Activated naive CD8-positive, alpha-beta T cell treated with anti-CD3 and anti-CD28 coated beads, Interleukin-2, amount 10 ng/mL, durations not matched to agents 7 days and 5 days (primary cell): ENCODE measurements around the gene PRR14. TPM values are rescaled to one million over a fixed set of nuclear protein-coding genes. Genes with fewer than 3 reads are reported as not detected.
"Not testable (repeated sequence)": the region's sequence is repeated elsewhere in the genome, so short reads cannot be mapped to it uniquely, and the experiment has no call there.

Source experiments
- ATAC-seq: fragments of 150-1000 bp; cut with Tn5 transposase; one replicate; pipeline ENCODE4 v1.10.0; 2021; ENCODE audit warnings: low read depth, moderate library complexity
- POLR2A ChIA-PET: fragments of 350-600 bp; sonication (Branson Sonifier 250); formaldehyde crosslinking; loops from one replicate; lab custom pipeline; 2021; ENCODE audit warnings: antibody characterized with exemption; lab: Charles Lee
- DNase-seq: peaks from one replicate; pipeline ENCODE4 v3.0.0; 2021
- H3K27ac Mint-ChIP-seq: one replicate; pipeline ENCODE4 v1.8.0; 2022; ENCODE audit warnings: mild to moderate bottlenecking, mixed read lengths
- H3K27me3 Mint-ChIP-seq: one replicate; pipeline ENCODE4 v1.8.0; 2022; ENCODE audit warnings: mild to moderate bottlenecking, moderate library complexity, mixed read lengths
- H3K36me3 Mint-ChIP-seq: one replicate; pipeline ENCODE4 v1.8.0; 2021; ENCODE audit warnings: mild to moderate bottlenecking, mixed read lengths
- H3K4me1 Mint-ChIP-seq: one replicate; pipeline ENCODE4 v1.8.0; 2021; ENCODE audit warnings: mixed read lengths
- H3K4me3 Mint-ChIP-seq: one replicate; pipeline ENCODE4 v1.8.0; 2022; ENCODE audit warnings: mild to moderate bottlenecking, moderate library complexity, mixed read lengths
- H3K9me3 Mint-ChIP-seq: one replicate; pipeline ENCODE4 v1.8.0; 2021; ENCODE audit warnings: mixed read lengths
- total RNA-seq, 2 experiments: library from RNA; stranded (reverse); gene quantifications; one replicate each; pipeline ENCODE4 v1.2.3, GENCODE V29; 2021

PRR14 gene
- total RNA-seq, 2 experiments from 2014 or later: 89.7 to 97.1 TPM

DNA sequence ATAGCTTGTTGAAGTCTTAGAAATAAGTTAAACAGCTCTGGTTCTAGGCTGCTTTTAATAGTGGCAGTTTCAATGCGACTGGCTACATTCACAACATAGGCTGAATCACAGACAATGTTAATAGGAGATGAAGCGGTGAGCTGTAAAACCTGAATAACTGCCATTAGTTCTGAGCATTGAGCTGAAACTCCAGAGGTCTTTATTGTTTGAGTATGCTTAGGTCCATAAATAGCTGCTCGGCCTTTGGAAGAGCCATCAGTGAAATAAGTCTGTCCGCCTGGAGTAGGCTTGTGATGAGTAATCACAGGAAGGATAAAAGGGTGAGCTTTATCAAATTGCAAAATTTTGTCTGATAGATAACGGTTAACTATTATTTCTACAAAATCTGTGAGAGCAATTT lies 31.1 kb upstream of the PRR14 start:
- Mint-ChIP-seq H3K4me1 (peaks cover 6% of the 10 kb centered on the region), H3K9me3 (no peaks in the 10 kb centered on the region), H3K27ac (no peak overlapping the region), H3K27me3 (peaks cover 14% of the 10 kb centered on the region), H3K36me3 (no peaks in the 10 kb centered on the region), H3K4me3 (no peak overlapping the region)
- ATAC-seq: no peak
- POLR2A ChIA-PET: interaction anchor here (0.7 to 1.2 kb wide), 2 partner anchors 9 to 38 kb away, joined by 3 read pairs; partner anchors contain the start of gene ZNF689
- no peak for DNase-seq

DNA sequence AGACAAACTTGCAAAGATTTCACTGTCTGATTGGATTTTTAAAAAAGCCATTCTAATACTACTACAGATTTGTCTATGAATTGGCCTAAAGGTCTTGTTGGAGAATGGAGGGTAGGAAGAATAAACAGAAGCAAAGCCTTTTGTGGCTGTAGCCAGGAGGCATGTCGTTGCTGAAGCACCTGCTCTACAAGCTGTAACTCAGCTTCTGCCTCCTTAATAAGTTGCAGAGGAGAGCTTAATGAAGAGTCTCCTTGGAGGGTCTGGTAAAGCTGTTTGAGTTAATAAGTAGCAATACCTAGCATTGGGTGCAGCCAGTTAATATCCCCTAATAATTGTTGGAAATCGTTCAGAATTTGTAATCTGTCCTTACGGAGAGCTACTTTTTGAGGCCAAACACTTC lies 30.6 kb upstream of the PRR14 start:
- Mint-ChIP-seq H3K36me3 (no peaks in the 10 kb centered on the region), H3K9me3 (no peaks in the 10 kb centered on the region), H3K4me3 (no peak overlapping the region), H3K27me3 (peaks cover 14% of the 10 kb centered on the region), H3K27ac (no peak overlapping the region), H3K4me1 (peaks cover 6% of the 10 kb centered on the region)
- DNase-seq (no peak), ATAC-seq (no peak)
- POLR2A ChIA-PET: interaction anchor here (0.6 to 1.2 kb wide), 3 partner anchors 10 to 38 kb away, joined by 3 read pairs; partner anchors contain the start of gene ZNF689

DNA sequence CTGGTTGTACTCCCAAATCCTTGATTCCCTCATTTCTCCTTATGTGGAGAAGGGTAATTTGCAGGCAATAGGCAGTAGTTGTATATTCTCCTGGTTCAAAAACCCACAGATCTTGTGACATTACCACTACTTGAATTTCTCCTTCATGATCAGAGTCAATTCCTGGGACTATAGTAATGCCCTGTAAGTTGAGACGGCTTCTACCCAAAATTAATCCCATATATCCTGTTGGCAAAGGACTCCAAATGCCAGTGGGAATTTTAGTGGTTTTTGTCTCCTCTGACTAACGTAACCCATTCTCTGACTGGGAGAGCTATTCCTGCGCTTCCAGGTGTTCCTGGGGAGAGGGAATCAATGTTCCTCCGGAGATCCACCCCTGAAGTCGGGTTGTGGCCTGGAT lies 29.0 kb upstream of the PRR14 start:
- POLR2A ChIA-PET: interaction anchor here (2.1 kb wide), 1 partner anchor 13 kb away, joined by 6 read pairs; no protein-coding TSS in a partner anchor
- Mint-ChIP-seq H3K4me1 (peaks cover 4% of the 10 kb centered on the region), H3K27ac (no peak overlapping the region), H3K27me3 (peaks cover 12% of the 10 kb centered on the region), H3K9me3 (no peaks in the 10 kb centered on the region), H3K36me3 (no peaks in the 10 kb centered on the region), H3K4me3 (no peak overlapping the region)
- ATAC-seq: no peak
- DNase-seq: no peak

DNA sequence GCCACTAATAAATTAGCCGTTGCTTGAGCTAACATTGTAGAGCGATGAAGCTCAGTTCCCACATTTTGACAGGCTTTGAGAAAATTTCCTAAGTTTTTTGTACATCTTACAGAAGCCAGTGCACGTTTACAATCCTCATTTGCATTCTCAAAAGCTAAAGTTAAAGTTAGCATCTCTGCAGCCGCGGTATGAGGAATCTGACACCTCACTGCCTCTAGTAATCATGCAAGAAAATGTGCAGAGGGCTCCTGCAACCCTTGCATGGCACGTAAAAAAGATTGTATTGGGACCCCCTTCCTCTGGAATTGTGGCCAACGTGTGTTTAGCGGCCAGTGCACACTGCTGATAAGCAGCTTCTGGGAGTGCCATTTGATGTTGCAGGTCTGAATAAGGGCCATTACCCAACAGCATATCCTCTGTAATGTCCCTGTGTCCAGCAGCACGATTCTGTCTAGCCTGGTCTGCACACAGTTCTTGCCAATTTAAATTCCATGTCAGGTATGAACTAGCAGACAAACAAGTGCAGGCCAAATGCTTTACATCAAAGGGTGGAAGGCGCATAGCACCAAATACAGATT lies 28.2 kb upstream of the PRR14 start:
- Mint-ChIP-seq H3K27me3 (peaks cover 12% of the 10 kb centered on the region), H3K27ac (no peak overlapping the region), H3K4me1 (peaks cover 4% of the 10 kb centered on the region), H3K4me3 (no peak overlapping the region), H3K36me3 (no peaks in the 10 kb centered on the region), H3K9me3 (no peaks in the 10 kb centered on the region)
- ATAC-seq: no peak
- DNase-seq: no peak
- POLR2A ChIA-PET: interaction anchor here (0.6 to 2.1 kb wide), 2 partner anchors 14 to 134 kb away, joined by 3 to 6 read pairs; no protein-coding TSS in a partner anchor

DNA sequence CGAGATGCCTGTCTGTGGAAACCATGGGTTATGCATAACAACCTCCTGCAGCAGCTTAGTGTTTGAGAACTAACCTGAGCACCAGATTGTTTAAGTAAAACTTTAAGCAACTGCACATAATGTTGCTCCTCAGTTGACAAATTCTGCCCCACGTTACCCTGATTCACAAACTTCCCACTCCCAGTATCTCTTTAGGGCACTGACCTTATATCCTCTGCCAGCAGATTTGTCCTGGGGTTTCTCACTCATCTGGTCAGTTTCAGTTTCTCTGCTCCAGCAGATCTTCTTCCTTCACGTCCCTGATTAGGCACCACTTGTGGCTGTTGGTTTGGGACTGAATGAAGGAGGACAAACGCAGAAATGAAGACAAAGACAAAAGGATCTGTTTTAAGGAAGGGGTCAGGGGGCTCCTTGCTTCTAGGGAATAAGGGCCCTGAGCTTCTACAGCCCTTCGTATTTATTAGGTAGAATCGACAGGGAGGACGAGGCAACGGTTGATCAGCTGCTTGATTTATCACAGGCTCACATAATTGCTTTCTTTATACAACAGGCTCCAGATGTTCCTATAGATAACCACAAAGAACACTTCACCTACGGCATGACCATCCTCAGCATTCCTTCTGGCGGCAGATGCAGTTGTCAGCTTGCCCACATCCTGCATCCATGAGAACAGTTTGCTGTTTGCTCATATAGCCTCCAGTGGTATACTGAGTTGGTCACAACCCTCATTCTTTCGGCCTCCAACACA lies 27.1 kb upstream of the PRR14 start:
- H3K4me1 Mint-ChIP-seq: peaks cover 3% of the 10 kb centered on the region
- no peaks in the 10 kb centered on the region for H3K9me3 Mint-ChIP-seq
- H3K4me3 Mint-ChIP-seq: no peak overlapping the region
- H3K27me3 Mint-ChIP-seq: peaks cover 12% of the 10 kb centered on the region
- POLR2A ChIA-PET: no interaction called here
- DNase-seq (no peak), ATAC-seq (no peak)
- H3K36me3 Mint-ChIP-seq: no peaks in the 10 kb centered on the region
- no peak overlapping the region for H3K27ac Mint-ChIP-seq

DNA sequence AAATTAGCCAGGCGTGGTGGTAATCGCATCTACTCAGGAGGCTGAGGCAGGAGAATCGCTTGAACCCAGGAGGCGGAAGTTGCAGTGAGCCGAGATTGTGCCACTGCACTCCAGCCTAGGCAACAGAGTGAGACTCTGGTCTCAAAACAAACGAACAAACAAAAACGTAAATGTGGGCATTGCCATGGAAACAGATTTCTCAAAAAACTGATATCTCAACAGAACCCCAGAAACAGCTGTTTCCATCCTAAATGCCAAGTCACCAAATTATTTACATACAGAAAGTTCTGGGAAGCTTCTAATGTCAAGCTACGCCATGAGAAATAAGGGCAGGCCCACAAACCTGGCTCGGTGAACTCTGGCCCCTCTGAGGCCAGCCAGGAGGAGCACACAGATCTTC lies 24.5 kb upstream of the PRR14 start:
- no peak for DNase-seq
- no peaks in the 10 kb centered on the region for H3K9me3 Mint-ChIP-seq
- ATAC-seq: no peak
- POLR2A ChIA-PET: no interaction called here
- no peak overlapping the region for H3K4me3 Mint-ChIP-seq
- H3K36me3 Mint-ChIP-seq: no peaks in the 10 kb centered on the region
- H3K27ac Mint-ChIP-seq: no peak overlapping the region
- peaks cover 5% of the 10 kb centered on the region for H3K27me3 Mint-ChIP-seq
- peaks cover 8% of the 10 kb centered on the region for H3K4me1 Mint-ChIP-seq

DNA sequence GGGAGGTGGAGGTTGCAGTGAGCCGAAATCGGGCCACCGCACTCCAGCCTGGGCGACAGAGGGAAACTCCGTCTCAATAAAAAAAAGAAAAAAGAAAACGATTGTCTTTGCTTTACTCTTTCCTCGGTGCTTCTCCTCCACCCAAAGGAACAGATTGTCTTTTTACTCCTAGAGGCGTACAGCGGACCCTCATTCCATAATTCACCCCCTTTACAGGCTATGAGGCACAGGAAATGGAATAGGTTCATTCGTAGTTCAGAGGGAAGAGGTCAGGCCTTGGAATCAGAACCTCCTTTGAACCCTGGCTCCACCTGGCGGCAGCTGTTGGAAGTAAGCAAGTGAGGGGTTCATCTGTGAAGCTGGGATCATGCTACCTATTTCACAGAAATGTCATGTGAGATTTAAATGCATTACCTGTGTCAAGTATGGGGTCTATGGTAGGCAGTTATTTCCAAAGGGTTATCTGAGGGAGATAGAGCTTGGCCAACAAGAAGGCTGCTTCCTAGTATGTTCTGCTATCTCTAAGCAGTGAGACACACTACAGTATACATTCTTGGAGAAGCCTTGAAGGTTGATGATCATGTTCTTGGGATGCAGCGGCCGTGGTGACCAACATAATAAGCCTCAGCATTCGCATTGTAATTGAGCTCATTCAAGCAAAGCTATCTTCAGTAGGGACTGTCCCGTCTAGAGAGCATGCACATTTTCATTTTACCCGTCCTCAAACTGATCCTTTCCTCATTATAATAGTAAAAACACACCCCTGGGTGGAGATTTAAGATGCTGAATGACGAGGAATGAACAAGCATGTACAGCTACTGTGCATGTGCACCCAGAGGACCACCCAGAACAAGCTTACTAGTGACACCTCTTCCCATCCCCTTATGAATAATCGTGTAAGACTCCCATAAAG lies 21.9 kb upstream of the PRR14 start:
- Mint-ChIP-seq H3K27me3 (peaks cover under 1% of the 10 kb centered on the region), H3K27ac (peak overlapping the region; percentile 54)
- ATAC-seq: peak; percentile 89

DNA sequence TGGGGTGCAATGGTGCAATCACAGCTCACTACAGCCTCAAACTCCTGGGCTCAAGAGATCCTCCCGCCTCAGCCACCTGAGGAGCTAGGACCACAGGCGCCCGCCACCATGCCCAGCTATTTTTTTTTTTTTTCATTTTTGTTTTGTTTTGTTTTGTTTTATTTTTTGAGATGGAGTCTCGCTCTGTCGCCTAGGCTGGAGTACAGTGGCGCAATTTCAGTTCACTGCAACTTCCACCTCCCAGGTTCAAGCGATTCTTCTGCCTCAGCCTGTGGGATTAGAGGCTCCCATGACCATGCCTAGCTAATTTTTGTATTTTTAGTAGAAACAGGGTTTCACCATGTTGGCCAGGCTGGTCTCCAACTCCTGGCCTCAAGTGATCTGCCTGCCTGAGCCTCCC lies 18.3 kb upstream of the PRR14 start:
- not testable (repeated sequence) for ATAC-seq, H3K9me3 Mint-ChIP-seq, H3K4me3 Mint-ChIP-seq, H3K27me3 Mint-ChIP-seq, DNase-seq, H3K36me3 Mint-ChIP-seq, H3K27ac Mint-ChIP-seq
- peaks cover 21% of the 10 kb centered on the region for H3K4me1 Mint-ChIP-seq
- POLR2A ChIA-PET: interaction anchor here (0.6 to 0.9 kb wide), 2 partner anchors 30 to 237 kb away, joined by 3 read pairs; no protein-coding TSS in a partner anchor

More for the DNA sequence above, 21.9 kb upstream of the PRR14 start:
- peak; percentile 92 for DNase-seq
- H3K9me3 Mint-ChIP-seq: no peaks in the 10 kb centered on the region
- POLR2A ChIA-PET: interaction anchor here (0.8 to 1.0 kb wide), 2 partner anchors 199 to 246 kb away, joined by 3 to 4 read pairs; partner anchors contain the start of genes DCTPP1 and SEPTIN1
- peaks cover 10% of the 10 kb centered on the region for H3K4me1 Mint-ChIP-seq
- no peaks in the 10 kb centered on the region for H3K36me3 Mint-ChIP-seq
- H3K4me3 Mint-ChIP-seq: peak overlapping the region; percentile 79

DNA sequence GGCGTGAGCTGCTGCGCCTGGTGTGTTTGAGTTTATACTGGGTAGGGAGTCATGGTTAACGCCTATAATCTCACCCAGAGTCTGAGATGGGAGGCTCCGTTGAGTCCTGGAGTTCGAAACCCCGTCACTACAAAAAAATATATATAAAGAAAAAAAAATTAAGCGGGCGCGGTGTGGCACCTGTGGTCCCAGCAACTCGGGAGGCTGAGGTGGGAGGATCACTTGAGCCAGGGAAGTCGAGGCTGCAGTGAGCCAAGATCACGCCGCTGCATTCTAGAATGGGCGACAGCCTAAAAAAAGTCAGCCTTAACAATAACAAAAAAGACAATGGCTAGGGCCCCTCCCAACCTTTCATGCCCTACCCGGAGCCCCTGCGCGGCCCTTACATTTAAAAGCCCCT lies 17.2 kb upstream of the PRR14 start:
- Mint-ChIP-seq H3K4me1 (peaks cover 19% of the 10 kb centered on the region), H3K9me3 (no peaks in the 10 kb centered on the region), H3K4me3 (peak overlapping the region; percentile 88), H3K27ac (peak overlapping the region; percentile 92), H3K27me3 (no peaks in the 10 kb centered on the region), H3K36me3 (no peaks in the 10 kb centered on the region)
- POLR2A ChIA-PET: interaction anchor here (1.0 to 3.7 kb wide), 8 partner anchors 12 to 204 kb away, joined by 3 to 24 read pairs (median 6); partner anchors contain the start of genes DCTPP1, PRR14 and ZNF689
- no peak for ATAC-seq
- no peak for DNase-seq

DNA sequence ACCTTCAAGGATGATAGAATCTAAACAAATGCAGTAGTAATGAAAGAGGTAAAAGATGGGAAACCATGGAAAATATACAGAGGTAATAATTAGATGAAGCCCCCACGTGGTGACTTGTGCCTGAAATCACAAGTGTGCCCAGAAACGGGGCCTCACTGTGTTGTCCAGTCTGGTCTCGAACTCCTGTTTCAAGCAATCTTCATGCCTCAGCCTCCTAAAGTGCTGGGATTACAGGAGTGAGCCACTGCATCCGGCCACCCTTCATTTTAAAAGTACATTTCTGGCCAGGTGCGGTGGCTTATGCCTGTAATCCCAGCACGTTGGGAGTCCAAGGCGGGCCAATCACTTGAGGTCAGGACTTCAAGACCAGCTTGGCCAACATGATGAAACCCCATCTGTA lies 14.2 kb upstream of the PRR14 start:
- DNase-seq: no peak
- H3K9me3 Mint-ChIP-seq: no peaks in the 10 kb centered on the region
- no peaks in the 10 kb centered on the region for H3K27me3 Mint-ChIP-seq
- POLR2A ChIA-PET: interaction anchor here (0.8 to 3.7 kb wide), 2 partner anchors 13 to 22 kb away, joined by 3 to 24 read pairs; partner anchors contain the start of genes FBRS and PRR14
- no peak for ATAC-seq
- no peak overlapping the region for H3K27ac Mint-ChIP-seq
- peaks cover 13% of the 10 kb centered on the region for H3K4me1 Mint-ChIP-seq
- H3K4me3 Mint-ChIP-seq: no peak overlapping the region
- no peaks in the 10 kb centered on the region for H3K36me3 Mint-ChIP-seq

DNA sequence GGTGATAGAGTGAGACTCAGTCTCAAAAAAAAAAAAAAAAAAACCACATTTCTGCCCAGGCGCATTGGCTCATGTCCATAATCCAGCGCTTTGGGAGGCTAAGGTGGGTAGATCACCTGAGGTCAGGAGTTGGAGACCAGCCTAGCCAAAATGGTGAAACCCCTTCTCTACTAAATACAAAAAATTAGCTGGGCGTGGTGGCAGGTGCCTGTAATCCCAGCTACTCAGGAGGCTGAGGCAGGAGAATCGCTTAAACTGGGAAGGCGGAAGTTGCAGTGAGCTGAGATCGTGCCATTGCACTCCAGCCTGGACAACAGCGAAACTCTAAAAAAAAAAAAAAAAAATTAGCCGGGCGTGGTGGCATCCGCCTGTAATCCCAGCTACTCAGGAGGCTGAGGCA lies 13.6 kb upstream of the PRR14 start:
- ATAC-seq, H3K27ac Mint-ChIP-seq, H3K36me3 Mint-ChIP-seq, H3K27me3 Mint-ChIP-seq, H3K4me3 Mint-ChIP-seq, H3K9me3 Mint-ChIP-seq, DNase-seq: not testable (repeated sequence)
- peaks cover 13% of the 10 kb centered on the region for H3K4me1 Mint-ChIP-seq
- POLR2A ChIA-PET: interaction anchor here (0.7 to 3.7 kb wide), 4 partner anchors 13 to 918 kb away, joined by 3 to 24 read pairs (median 4); partner anchors contain the start of genes PRR14 and ZNF668

DNA sequence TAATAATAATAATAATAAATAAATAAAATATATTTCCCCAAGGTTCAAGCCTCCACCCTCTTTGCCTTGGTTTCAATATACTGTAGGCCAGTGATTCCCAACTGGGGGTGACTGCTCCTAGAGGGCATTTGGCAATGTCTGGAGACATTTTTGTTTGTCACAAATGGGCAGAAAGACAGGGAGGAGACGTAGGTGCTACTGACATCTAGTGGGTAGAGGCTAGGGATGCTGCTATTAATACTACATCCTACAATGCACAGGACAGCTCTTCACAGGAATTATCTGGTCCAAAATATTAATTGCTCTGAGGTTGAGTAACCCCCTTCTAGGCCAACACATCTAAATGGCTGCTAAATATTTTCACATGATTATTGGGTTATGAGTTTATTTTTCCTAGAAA lies 12.8 kb upstream of the PRR14 start:
- Mint-ChIP-seq H3K36me3 (no peaks in the 10 kb centered on the region), H3K4me1 (peaks cover 13% of the 10 kb centered on the region), H3K27me3 (no peaks in the 10 kb centered on the region), H3K9me3 (no peaks in the 10 kb centered on the region), H3K4me3 (no peak overlapping the region), H3K27ac (no peak overlapping the region)
- POLR2A ChIA-PET: interaction anchor here (0.6 to 1.2 kb wide), 4 partner anchors 12 to 469 kb away, joined by 3 to 4 read pairs (median 4); partner anchors contain the start of gene ZNF668
- no peak for DNase-seq
- no peak for ATAC-seq
